AG09319 (cell line): Measurements from ENCODE around the gene ESPNL.
"Not testable (repeated sequence)": the region's sequence is repeated elsewhere in the genome, so short reads cannot be mapped to it uniquely, and the experiment has no call there.

Experiments used
- DNase-seq: peaks from one replicate; pipeline ENCODE4 v3.0.0-alpha.2; 2010; ENCODE audit warnings: low read depth; ENCODE audit errors: extremely low read depth
- CTCF ChIP-seq: IDR thresholded peaks from 2 replicates; pipeline ENCODE4 v1.5.1; 2011; ENCODE audit warnings: low read depth, mild to moderate bottlenecking, inconsistent platforms, low read length, moderate library complexity

Gene ESPNL, protein sequence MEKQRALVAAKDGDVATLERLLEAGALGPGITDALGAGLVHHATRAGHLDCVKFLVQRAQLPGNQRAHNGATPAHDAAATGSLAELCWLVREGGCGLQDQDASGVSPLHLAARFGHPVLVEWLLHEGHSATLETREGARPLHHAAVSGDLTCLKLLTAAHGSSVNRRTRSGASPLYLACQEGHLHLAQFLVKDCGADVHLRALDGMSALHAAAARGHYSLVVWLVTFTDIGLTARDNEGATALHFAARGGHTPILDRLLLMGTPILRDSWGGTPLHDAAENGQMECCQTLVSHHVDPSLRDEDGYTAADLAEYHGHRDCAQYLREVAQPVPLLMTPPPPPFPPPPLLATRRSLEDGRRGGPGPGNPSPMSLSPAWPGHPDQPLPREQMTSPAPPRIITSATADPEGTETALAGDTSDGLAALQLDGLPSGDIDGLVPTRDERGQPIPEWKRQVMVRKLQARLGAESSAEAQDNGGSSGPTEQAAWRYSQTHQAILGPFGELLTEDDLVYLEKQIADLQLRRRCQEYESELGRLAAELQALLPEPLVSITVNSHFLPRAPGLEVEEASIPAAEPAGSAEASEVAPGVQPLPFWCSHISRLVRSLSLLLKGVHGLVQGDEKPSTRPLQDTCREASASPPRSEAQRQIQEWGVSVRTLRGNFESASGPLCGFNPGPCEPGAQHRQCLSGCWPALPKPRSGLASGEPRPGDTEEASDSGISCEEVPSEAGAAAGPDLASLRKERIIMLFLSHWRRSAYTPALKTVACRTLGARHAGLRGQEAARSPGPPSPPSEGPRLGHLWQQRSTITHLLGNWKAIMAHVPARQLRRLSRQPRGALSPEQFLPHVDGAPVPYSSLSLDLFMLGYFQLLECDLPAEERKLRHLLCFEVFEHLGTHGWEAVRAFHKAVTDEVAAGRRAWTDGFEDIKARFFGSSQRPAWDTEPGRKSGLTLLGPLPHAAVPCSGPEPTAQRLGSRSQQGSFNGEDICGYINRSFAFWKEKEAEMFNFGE

GRCh38 chr2:238100049-238100820, at the start of gene ESPNL:
Gene ESPNL, plus strand, starts transcription at chr2:238100340. Its CDS starts 80 bp downstream, at chr2:238100420.
- no peak for TF ChIP-seq CTCF
- no peak for DNase-seq

DNA sequence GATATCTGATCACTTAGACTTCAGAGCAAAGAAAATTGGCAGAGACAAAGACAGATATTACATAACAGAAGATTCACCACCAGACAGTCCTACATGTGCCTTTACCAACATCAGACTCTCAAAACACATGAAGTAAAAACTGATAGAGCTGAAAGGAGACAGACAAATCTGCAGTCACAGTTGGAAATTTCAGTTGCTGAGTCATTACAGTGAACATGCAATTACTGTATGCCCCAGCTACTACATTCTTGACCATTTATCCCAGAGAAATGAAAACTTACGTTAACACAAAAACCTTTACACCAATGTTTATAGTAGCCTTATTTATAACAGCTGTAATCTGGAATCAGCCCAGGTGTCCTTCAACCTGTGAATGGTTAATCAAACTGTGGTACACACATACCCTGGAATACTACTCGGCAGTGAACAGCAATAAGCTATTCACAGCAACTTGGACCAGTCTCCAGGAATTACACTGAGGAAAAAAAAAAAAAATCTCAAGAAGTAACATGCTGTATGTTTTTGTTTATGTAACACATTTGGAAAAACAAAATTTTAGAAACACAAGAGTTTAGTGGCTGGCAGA, 46.9 kb upstream of the ESPNL start:
- TF ChIP-seq CTCF = no peak
- no peak for DNase-seq

GRCh38 chr2:238055841-238056240, 44.3 kb upstream of the ESPNL start:
- no peak for DNase-seq
- TF ChIP-seq CTCF = no peak

DNA sequence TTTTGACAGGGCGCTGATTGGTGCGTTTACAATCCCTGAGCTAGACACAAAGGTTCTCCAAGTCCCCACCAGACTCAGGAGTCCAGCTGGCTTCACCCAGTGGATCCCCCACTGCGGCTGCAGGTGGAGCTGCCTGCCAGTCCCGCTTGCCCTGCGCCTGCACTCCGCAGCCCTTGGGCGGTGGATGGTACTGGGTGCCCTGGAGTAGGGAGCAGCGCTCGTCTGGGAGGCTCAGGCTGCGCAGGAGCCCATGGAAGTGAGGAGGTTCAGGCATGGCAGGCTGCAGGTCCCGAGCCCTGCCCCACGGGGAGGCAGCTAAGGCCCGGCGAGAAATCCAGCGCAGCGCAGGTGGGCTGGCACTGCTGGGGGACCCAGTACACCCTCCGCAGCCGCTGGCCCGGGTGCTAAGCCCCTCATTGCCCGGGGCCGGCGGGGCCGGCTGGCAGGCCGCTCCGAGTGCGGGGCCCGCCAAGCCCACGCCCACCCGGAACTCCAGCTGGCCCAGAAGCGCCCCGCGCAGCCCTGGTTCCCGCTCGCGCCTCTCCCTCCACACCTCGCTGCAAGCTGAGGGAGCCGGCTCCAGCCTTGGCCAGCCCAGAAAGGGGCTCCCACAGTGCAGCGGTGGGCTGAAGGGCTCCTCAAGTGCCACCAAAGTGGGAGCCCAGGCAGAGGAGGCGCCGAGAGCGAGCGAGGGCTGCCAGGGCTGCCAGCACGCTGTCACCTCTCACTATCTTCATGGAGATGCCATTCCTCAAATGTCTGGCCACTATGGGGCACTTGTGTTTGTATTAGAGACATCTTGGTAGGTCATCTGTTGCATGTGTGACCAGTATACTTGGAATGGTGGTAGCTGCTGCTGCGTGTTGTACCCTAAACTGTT, 42.2 kb upstream of the ESPNL start:
- not testable (repeated sequence) for DNase-seq

DNA sequence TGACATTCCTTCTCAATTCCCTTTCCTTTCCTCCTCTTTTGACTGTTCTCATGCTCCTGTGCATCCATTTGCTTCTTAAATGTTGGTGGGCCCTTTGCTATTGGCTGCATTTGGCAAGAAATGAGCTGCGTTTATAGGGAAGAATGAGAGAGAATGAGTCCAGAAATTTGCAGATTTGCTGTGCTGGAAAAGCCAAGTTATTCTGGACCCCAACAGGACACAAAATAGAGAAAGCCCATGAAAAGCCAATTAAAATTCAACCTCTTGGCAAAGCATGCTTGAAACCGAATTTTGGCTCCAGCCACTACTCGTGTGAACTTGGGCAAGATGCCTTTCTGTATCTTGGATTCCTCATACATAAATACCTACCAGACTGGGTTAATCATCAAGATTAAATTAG, 40.6 kb upstream of the ESPNL start:
- no peak for DNase-seq
- TF ChIP-seq CTCF = no peak

GRCh38 chr2:238060096-238060541, 40.0 kb upstream of the ESPNL start:
- no peak for TF ChIP-seq CTCF
- no peak for DNase-seq
